OCI-LY1 (cell line): ENCODE measurements around the gene SLU7.

Experiments used
- H2AFZ ChIP-seq: fragments of 200-600 bp; sonication (generic), shearing (Covaris generic); 2 replicates; pipeline ENCODE4 v1.6.0; 2014; ENCODE audit warnings: antibody characterized with exemption, mild to moderate bottlenecking, low read length
- H3F3A ChIP-seq: fragments of 200-600 bp; sonication (generic), shearing (Covaris generic); 2 replicates; pipeline ENCODE4 v1.6.0; 2014; ENCODE audit warnings: mild to moderate bottlenecking, antibody characterized with exemption, low read length, moderate library complexity; ENCODE audit not compliant: insufficient read depth
- H3K27ac ChIP-seq: fragments of 200-600 bp; sonication (generic); 2 replicates; pipeline ENCODE4 v1.5.1; 2014; ENCODE audit warnings: low read length, mixed run types, mild to moderate bottlenecking, low read depth; ENCODE audit not compliant: poor library complexity, severe bottlenecking
- H3K27me3 ChIP-seq: fragments of 200-600 bp; sonication (generic); 2 replicates; pipeline ENCODE4 v1.6.0; 2014; ENCODE audit warnings: antibody characterized with exemption, mild to moderate bottlenecking, low read length, moderate library complexity; ENCODE audit not compliant: insufficient read depth
- H3K36me3 ChIP-seq: fragments of 200-600 bp; sonication (generic); 2 replicates; pipeline ENCODE4 v1.6.1; 2014; ENCODE audit warnings: mild to moderate bottlenecking, antibody characterized with exemption, low read length, moderate library complexity, mixed read lengths; ENCODE audit not compliant: insufficient read depth
- H3K4me1 ChIP-seq: fragments of 200-600 bp; sonication (generic); 2 replicates; pipeline ENCODE4 v1.5.1; 2014; ENCODE audit warnings: mild to moderate bottlenecking, low read length, moderate library complexity; ENCODE audit not compliant: insufficient read depth, severe bottlenecking
- H3K4me2 ChIP-seq: fragments of 200-600 bp; sonication (generic), shearing (Covaris generic); 2 replicates; pipeline ENCODE4 v1.6.1; 2014; ENCODE audit warnings: low read length
- H3K4me3 ChIP-seq: fragments of 200-600 bp; sonication (generic); 2 replicates; pipeline ENCODE4 v1.5.1; 2014; ENCODE audit warnings: low read length, low read depth, mild to moderate bottlenecking, mixed read lengths; ENCODE audit not compliant: poor library complexity, severe bottlenecking
- H3K79me2 ChIP-seq: fragments of 200-600 bp; shearing (Covaris generic); 2 replicates; pipeline ENCODE4 v1.6.1; 2016; ENCODE audit warnings: mixed run types, low read length, mixed read lengths; ENCODE audit not compliant: insufficient read depth
- H3K9ac ChIP-seq: fragments of 200-600 bp; sonication (generic), shearing (Covaris generic); 2 replicates; pipeline ENCODE4 v1.6.1; 2014; ENCODE audit warnings: mild to moderate bottlenecking, low read length, mixed read lengths
- H3K9me2 ChIP-seq: fragments of 200-600 bp; sonication (generic), shearing (Covaris generic); 2 replicates; pipeline ENCODE4 v1.6.1; 2014; ENCODE audit warnings: low read depth, mild to moderate bottlenecking, low read length, mixed read lengths
- H3K9me3 ChIP-seq: fragments of 200-600 bp; shearing (Covaris generic); 2 replicates; pipeline ENCODE4 v1.6.1; 2014; ENCODE audit warnings: low read length, mixed read lengths
- H4K20me1 ChIP-seq: fragments of 200-600 bp; sonication (generic), shearing (Covaris generic); 2 replicates; pipeline ENCODE4 v1.6.0; 2016; ENCODE audit warnings: mild to moderate bottlenecking, low read length; ENCODE audit not compliant: insufficient read depth
- EZH2 ChIP-seq: fragments of 200-600 bp; sonication (generic), shearing (Covaris generic); IDR thresholded peaks from 2 replicates; pipeline ENCODE4 v1.8.0; 2017; ENCODE audit warnings: borderline replicate concordance, mixed run types, mild to moderate bottlenecking, antibody characterized with exemption, low read length, moderate library complexity, mixed read lengths
- TF ChIP-seq, protein P1 (sequence below): fragments of 200-600 bp; sonication (generic), shearing (Covaris generic); IDR thresholded peaks from 2 replicates; pipeline ENCODE4 v1.5.1; 2017; ENCODE audit warnings: mild to moderate bottlenecking, antibody characterized with exemption, low read length, moderate library complexity, mixed read lengths

SLU7 gene

DNA sequence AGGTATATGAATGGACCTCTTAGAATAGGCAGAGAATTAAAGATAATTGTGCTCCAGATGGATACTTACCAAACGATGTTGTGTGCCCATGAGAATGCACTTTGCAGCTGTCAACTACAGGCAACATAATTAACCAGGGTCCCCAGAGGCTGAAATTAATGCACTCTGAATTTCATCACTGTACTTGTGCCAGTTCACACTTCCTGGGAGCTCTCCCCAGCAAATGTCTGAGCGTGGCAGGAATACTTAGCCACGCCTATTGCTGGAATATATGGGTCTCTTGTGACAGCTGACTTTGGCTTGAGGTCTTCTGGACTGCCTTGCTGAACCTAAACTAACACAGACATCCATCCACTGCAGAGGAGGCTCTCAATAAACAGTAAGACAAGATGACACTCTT, 36.5 kb downstream of the SLU7 start:
- Histone ChIP-seq H3K4me2 (no peak overlapping the region), H3K27ac (no peak overlapping the region), H4K20me1 (no peaks in the 10 kb centered on the region)

DNA sequence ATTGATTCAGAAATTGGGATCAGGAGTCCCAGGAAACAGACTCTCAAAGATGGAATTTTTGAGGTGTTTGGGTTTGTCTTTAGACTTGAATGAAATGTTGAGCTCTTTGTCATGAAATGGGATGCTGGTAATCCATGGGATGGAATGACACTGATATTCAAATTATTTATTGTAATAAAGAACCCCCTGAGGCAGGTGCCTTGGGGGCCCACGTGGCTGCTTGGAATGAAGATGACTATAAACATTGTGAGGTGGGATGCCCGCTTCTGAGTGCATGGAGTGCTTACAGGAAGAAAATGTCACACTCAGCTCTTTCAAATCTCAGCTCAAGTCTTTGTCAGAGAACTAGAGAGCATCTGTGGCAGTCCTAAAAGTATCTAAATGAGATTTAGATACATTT, 38.8 kb downstream of the SLU7 start:
- Histone ChIP-seq H3K27ac (no peak overlapping the region), H3K4me1 (no peaks in the 10 kb centered on the region), H2AFZ (no peak overlapping the region), H3F3A (no peaks in the 10 kb centered on the region), H3K27me3 (no peaks in the 10 kb centered on the region), H3K9me2 (no peaks in the 10 kb centered on the region), H3K4me2 (no peak overlapping the region), H3K9ac (no peak overlapping the region), H3K36me3 (no peaks in the 10 kb centered on the region), H4K20me1 (no peaks in the 10 kb centered on the region), H3K9me3 (no peaks in the 10 kb centered on the region), H3K79me2 (no peaks in the 10 kb centered on the region), H3K4me3 (no peak overlapping the region)
- TF ChIP-seq, protein P1, sequence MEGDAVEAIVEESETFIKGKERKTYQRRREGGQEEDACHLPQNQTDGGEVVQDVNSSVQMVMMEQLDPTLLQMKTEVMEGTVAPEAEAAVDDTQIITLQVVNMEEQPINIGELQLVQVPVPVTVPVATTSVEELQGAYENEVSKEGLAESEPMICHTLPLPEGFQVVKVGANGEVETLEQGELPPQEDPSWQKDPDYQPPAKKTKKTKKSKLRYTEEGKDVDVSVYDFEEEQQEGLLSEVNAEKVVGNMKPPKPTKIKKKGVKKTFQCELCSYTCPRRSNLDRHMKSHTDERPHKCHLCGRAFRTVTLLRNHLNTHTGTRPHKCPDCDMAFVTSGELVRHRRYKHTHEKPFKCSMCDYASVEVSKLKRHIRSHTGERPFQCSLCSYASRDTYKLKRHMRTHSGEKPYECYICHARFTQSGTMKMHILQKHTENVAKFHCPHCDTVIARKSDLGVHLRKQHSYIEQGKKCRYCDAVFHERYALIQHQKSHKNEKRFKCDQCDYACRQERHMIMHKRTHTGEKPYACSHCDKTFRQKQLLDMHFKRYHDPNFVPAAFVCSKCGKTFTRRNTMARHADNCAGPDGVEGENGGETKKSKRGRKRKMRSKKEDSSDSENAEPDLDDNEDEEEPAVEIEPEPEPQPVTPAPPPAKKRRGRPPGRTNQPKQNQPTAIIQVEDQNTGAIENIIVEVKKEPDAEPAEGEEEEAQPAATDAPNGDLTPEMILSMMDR, result no peak

More for the DNA sequence above, 36.5 kb downstream of the SLU7 start:
- Histone ChIP-seq H3K4me1 (no peaks in the 10 kb centered on the region), H3K9ac (no peak overlapping the region), H3K79me2 (no peaks in the 10 kb centered on the region), H3K9me2 (no peaks in the 10 kb centered on the region), H3K36me3 (no peaks in the 10 kb centered on the region), H3K27me3 (no peaks in the 10 kb centered on the region), H3K4me3 (no peak overlapping the region), H3K9me3 (no peaks in the 10 kb centered on the region), H2AFZ (no peak overlapping the region), H3F3A (no peaks in the 10 kb centered on the region)
- no peak for TF ChIP-seq EZH2
- TF ChIP-seq, protein P1, result no peak

DNA sequence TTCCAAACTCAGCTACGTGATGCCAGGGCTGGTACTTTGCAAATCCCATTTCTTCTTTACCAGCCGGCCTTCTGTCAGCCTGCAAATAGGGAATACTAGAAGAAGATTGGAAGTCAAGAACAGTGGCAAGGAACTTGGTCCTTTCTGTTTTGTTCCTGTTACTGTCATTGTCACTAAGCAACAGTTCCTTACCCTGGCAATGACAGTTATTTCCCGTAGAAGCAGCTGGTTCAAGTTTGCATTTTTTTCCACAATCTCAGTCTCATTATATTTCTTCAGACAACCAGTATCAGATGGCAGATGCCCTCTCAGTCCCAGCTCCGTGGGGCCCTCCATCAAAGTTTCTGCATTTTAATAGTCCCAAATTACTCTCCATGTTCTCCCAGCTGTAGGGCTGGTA, 39.4 kb downstream of the SLU7 start:
- Histone ChIP-seq H3K9ac (no peak overlapping the region), H4K20me1 (no peaks in the 10 kb centered on the region), H3K4me3 (no peak overlapping the region), H3K4me1 (no peaks in the 10 kb centered on the region), H3K27me3 (no peaks in the 10 kb centered on the region), H3K27ac (no peak overlapping the region), H2AFZ (no peak overlapping the region), H3K9me2 (no peaks in the 10 kb centered on the region), H3K9me3 (no peaks in the 10 kb centered on the region), H3K79me2 (no peaks in the 10 kb centered on the region), H3F3A (no peaks in the 10 kb centered on the region), H3K4me2 (no peak overlapping the region), H3K36me3 (no peaks in the 10 kb centered on the region)
- TF ChIP-seq EZH2, result no peak
- TF ChIP-seq, protein P1, result no peak
